KOPT-K1 (cell line): ENCODE measurements around the gene CACNB4.
"Not testable (repeated sequence)": the region's sequence is repeated elsewhere in the genome, so short reads cannot be mapped to it uniquely, and the experiment has no call there.

Source experiments
- H3K27ac ChIP-seq: fragments of 200-600 bp; sonication (generic); 2 replicates; pipeline ENCODE4 v1.5.1; 2016; ENCODE audit warnings: antibody characterized with exemption, mild to moderate bottlenecking, low read depth, low read length; ENCODE audit not compliant: poor library complexity, severe bottlenecking
- H3K36me3 ChIP-seq: fragments of 200-600 bp; sonication (generic); 2 replicates; pipeline ENCODE4 v1.5.1; 2017; ENCODE audit warnings: antibody characterized with exemption, mild to moderate bottlenecking, low read length, moderate library complexity; ENCODE audit not compliant: insufficient read depth
- H3K9me3 ChIP-seq: fragments of 200-600 bp; sonication (generic); 2 replicates; pipeline ENCODE4 v1.5.1; 2017; ENCODE audit warnings: antibody characterized with exemption, low read length, mild to moderate bottlenecking; ENCODE audit not compliant: insufficient read depth, poor library complexity, severe bottlenecking

CACNB4 gene

GRCh38 chr2:151996243-151997003 is 102.4 kb downstream of the CACNB4 start:
- Histone ChIP-seq H3K36me3 (no peaks in the 10 kb centered on the region), H3K27ac (no peak overlapping the region), H3K9me3 (no peaks in the 10 kb centered on the region)

DNA sequence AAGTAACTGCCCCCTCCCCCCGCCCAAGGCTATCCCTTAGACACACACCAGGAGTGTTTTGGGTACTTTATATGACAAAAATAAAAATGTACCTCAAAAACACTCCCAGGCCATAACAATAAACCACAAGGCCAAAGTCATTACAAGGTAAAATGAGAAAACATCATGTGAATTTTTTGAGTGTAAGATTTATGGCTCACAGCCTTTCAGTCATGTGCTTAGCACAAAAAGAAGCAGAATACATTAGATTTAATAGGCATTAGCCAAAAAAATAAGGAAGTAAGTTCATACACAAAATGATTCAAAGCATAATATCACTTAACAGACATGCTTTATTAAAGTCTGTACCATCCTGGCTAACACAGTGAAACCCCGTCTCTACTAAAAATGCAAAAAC is 103.7 kb downstream of the CACNB4 start:
- Histone ChIP-seq H3K9me3 (no peaks in the 10 kb centered on the region), H3K27ac (no peak overlapping the region), H3K36me3 (no peaks in the 10 kb centered on the region)

GRCh38 chr2:151994178-151994577 is 104.7 kb downstream of the CACNB4 start:
- not testable (repeated sequence) for H3K9me3 ChIP-seq, H3K27ac ChIP-seq, H3K36me3 ChIP-seq

DNA sequence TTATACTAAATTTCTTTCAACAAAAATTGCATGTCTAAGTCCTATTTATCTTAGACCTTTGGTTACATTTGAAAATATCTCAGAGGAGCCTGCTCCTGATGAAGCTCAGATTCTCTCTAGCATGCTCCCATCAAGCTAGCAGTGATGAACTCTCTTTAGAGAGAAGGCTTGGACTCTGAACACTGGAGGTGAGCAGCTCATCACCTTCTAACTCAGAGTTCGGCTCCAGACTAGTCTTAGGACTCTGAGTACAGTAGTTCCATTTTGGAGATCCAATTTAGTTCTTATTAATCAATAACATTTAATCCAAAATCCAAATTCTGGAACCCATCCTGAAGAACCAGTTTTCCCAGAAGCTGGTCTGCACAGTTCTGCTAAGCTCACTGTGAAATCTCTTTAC is 107.8 kb downstream of the CACNB4 start:
- H3K9me3 ChIP-seq: no peaks in the 10 kb centered on the region
- H3K27ac ChIP-seq: no peak overlapping the region
- no peaks in the 10 kb centered on the region for H3K36me3 ChIP-seq

DNA sequence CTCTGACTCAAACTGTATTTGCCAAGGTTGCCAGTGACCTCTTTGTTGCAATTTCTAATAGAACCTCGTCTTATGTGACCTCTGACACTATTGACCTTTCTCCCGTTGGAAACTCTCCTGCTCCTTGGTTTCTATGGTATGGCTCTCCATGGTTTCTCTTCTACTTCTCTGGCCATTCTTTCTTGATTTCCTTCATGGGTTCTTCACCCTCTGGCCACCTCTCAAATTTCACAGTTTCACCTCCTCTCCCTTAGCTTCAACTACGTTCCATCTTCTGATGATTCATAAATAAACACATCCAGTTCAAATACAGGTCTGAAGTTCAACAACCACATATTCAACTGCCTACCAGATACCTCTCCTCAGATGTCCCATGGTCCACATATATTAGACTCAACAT is 109.5 kb downstream of the CACNB4 start:
- no peak overlapping the region for H3K27ac ChIP-seq
- no peaks in the 10 kb centered on the region for H3K9me3 ChIP-seq
- no peaks in the 10 kb centered on the region for H3K36me3 ChIP-seq

DNA sequence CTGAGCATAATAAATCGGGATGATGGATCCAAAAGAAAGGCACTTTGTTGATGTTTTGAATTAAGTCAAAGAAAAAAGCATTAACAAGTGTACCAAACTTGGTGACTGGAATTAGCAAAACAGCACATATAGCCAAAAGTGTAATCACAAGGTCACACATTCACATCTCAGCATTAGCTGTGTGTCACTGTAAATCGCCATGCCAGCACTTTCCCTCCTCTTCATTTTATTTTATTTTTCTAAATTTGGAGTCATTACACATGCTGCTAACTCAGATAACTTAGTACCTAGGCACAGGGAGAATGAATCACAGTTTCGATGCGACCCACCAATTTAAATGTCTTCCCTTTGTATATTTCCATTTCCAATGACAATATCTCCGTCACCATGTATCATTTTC is 111.4 kb downstream of the CACNB4 start:
- no peaks in the 10 kb centered on the region for H3K9me3 ChIP-seq
- H3K27ac ChIP-seq: no peak overlapping the region
- H3K36me3 ChIP-seq: no peaks in the 10 kb centered on the region

GRCh38 chr2:151984424-151985083 is 114.3 kb downstream of the CACNB4 start:
- Histone ChIP-seq H3K27ac (no peak overlapping the region), H3K9me3 (no peaks in the 10 kb centered on the region), H3K36me3 (no peaks in the 10 kb centered on the region)

DNA sequence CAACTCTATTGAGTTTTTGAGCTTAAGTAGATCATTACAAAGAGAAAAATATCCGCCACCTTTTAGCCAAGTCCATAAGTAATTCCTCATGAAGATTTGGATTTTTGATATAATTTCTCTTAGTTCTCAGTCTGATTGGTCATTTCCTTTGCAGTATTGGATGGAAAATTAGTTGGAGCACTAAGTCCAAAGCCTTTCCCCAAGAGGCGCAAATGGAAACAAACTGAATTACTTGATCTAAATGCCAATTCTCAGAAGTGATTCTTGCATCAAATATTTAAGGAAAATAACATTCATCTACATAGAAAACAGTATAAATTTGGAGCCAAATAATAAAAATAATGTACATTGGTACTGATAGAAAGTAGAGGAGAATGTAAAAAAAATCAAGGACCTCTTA is 115.6 kb downstream of the CACNB4 start:
- H3K27ac ChIP-seq: no peak overlapping the region
- H3K36me3 ChIP-seq: no peaks in the 10 kb centered on the region
- H3K9me3 ChIP-seq: no peaks in the 10 kb centered on the region

GRCh38 chr2:151981886-151982285 is 117.0 kb downstream of the CACNB4 start:
- no peaks in the 10 kb centered on the region for H3K9me3 ChIP-seq
- no peaks in the 10 kb centered on the region for H3K36me3 ChIP-seq
- H3K27ac ChIP-seq: no peak overlapping the region

DNA sequence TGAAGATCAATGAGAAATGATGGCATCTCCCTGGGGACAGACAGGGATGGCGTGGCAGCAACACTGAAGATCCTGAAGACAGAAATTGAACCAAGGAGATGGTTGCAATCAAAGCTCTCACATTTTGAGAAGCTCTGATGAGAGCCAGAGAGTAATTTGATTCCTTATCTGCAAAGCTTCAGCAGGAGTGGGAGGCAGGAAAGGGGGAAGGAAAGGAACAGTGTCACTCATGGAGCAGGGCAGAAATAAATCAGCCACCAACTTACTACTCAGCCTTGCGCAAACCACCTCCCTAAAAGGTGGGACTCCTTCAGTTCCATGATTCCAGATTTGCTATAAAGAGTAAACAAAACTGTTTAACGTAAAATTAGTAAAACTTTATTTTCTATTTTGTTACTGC is 119.2 kb downstream of the CACNB4 start:
- H3K36me3 ChIP-seq: no peaks in the 10 kb centered on the region
- no peaks in the 10 kb centered on the region for H3K9me3 ChIP-seq
- no peak overlapping the region for H3K27ac ChIP-seq

DNA sequence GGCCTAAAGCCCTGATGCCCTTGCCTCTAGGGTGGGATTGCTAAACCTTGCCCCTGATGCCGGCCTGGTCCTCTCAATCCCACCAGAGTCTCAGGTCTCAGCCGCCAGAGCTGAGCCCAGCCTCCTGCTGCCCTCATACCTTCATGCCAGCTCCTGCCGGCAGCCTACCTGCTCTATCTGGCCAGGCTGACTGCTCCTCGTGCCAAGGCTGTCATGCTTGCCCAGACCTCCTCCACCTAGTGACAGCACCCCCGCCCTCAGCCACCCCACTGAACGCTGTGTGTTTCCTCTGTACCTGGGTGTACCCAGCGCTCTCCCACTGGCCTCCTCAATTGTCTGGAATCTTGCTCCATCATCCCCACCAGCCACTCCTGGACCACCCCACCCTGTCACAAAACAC is 120.1 kb downstream of the CACNB4 start:
- Histone ChIP-seq H3K9me3 (no peaks in the 10 kb centered on the region), H3K27ac (no peak overlapping the region), H3K36me3 (no peaks in the 10 kb centered on the region)

DNA sequence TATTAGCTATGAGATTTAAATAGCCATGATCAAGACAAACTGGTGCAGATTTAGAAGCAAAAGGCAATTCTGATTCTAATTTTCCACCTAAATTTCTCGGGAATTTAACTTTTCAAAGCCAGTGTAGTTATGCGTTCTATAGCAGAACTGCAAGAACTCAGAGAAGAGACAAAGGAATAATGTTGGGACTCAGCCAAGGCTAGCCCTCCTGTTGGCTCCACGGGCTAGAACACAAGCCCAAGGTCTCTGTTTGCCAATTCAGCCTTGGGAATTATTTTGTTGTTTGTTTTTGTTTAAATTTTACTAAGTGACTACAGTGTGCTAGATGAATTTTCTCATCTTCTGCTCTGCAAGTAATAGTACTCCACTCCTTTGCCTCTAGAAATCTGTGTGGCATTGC is 121.2 kb downstream of the CACNB4 start:
- H3K36me3 ChIP-seq: no peaks in the 10 kb centered on the region
- H3K27ac ChIP-seq: no peak overlapping the region
- no peaks in the 10 kb centered on the region for H3K9me3 ChIP-seq

DNA sequence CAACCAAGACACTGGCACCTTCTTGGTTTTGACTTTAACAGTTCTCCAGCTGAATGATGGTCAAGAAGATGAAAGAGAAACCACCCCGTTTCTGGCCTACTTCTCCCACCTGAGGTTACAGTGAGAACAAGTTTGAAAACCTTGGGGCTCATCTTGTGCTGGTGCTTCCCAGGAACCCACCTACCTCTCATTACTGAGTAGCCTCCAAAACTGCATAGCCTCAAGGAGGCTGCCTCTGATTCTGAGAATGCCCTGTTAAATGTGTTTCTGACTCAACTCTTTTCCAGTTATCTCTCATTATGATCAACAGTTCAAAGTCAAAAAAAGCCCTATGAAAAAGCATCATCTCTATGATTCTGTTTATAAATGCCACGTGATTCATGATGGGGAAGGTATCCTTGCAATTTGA is 121.9 kb downstream of the CACNB4 start:
- Histone ChIP-seq H3K9me3 (no peaks in the 10 kb centered on the region), H3K27ac (no peak overlapping the region), H3K36me3 (no peaks in the 10 kb centered on the region)

DNA sequence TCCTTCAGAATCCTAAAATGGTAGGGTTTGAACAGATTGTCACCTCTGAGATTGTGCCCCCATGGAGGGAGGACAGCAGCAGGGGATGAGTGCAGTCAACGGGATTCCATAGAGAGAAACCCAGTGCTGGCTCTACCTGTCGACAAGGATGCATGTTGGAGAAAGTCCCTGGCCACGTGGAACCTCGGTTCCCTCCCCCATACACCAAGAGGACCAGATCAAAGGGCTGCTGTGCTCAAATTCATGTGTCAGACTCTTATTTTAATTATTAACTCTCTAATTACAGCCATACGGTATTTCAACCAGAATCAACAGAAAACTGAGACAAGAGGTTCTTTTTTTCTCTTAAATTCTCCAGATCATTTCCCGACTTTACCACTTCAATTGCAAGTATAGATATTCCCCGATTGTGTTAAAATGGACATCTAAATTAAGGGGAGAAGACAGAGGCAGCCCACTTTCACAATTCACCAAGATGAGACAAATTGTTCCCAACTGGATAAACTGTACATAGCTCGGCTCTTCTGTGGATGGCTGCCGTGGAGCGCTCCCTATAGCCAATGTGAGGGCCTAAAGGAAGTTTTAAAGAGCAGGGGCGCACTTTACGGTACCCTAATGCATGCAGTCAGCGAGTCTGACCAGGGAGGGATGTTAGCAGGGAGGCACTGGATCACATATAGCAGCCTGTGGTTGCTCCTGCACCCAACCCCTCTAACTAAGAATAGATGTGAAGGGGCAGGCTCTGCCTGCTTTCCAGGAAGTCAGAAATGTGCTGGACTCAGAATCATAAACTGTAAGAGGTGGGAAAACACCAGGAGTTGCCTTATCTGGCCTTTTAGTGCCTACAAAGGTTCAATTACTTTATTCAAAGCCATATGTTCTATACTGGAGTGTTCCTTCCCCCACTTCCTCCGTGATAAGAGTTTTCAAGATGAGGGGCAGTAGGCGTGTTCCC is 123.1 kb downstream of the CACNB4 start:
- no peaks in the 10 kb centered on the region for H3K36me3 ChIP-seq
- no peaks in the 10 kb centered on the region for H3K9me3 ChIP-seq
- no peak overlapping the region for H3K27ac ChIP-seq

DNA sequence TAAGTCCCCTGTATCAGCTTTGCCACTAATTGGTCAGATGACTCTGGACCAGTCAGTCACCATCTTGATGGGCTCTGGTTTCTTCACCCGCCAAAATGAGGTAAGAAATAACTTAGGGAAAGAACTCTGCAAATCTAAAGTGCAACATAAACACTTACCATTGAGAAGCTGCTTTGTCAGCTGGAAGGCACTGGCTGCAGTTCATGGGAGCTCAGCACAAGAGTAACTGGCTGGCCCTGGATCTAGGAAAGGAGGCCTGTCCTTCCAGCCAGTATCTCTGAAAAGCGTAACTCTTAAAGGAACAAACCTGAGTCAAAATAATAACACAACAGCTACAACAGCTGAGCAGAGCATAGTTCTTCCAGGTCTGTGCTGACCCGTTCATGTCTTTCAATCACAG is 123.9 kb downstream of the CACNB4 start:
- Histone ChIP-seq H3K27ac (no peak overlapping the region), H3K9me3 (no peaks in the 10 kb centered on the region), H3K36me3 (no peaks in the 10 kb centered on the region)
